ENCODE data around the gene DNAJB5. TPM values are rescaled to one million over a fixed set of nuclear protein-coding genes. Genes with fewer than 3 reads are reported as not detected.

Gene DNAJB5
- total RNA-seq, 1 experiment from 2014 or later: 3.4 TPM

GRCh38 chr9:34985311-34985899, 4.1 kb upstream of the DNAJB5 start:
- Mint-ChIP-seq H3K36me3 (ENCODE audit: insufficient read depth, unreplicated experiment) (peaks cover 9% of the 10 kb centered on the region), H3K9me3 (ENCODE audit: unreplicated experiment) (no peaks in the 10 kb centered on the region), H3K4me1 (ENCODE audit: low read depth, unreplicated experiment) (peaks cover 6% of the 10 kb centered on the region), H3K27ac (ENCODE audit: unreplicated experiment) (no peak overlapping the region), H3K27me3 (ENCODE audit: insufficient read depth, unreplicated experiment) (peaks cover 12% of the 10 kb centered on the region), H3K4me3 (ENCODE audit: unreplicated experiment) (no peak overlapping the region)
- Histone ChIP-seq H3K9me3 (no peaks in the 10 kb centered on the region), H3K4me1 (peaks cover 2% of the 10 kb centered on the region; the same call in 1 of the 2 replicates), H3K27me3 (replicated peaks; ENCODE audit: control insufficient read depth, insufficient read depth, low read length) (no peaks in the 10 kb centered on the region; the same call in 1 of the 2 replicates), H3K4me3 (ENCODE audit: low read depth, low read length) (no peak overlapping the region), H3K36me3 (ENCODE audit: control insufficient read depth, insufficient read depth, low read length) (no peaks in the 10 kb centered on the region)
- ChIA-PET POLR2A (no interaction called here), CTCF (interaction anchor here (0.6 to 2.9 kb wide), 7 partner anchors 9 to 273 kb away, joined by 3 to 91 read pairs (median 4); no protein-coding TSS in a partner anchor)
- intact Hi-C loops (cut with micrococcal nuclease; ENCODE audit: unreplicated experiment): loop anchor here (1.0 to 5.0 kb wide), 3 partner anchors 42 to 228 kb away; no protein-coding TSS in a partner anchor
- DNase-seq: peak; percentile 75
- peak; percentile 76 to 83 for TF ChIP-seq CTCF (IDR thresholded peaks at IDR 0.05; ENCODE audit: insufficient read depth in 1 of 2, low read depth in 1 of 2, low read length in 1 of 2, severe bottlenecking in 1 of 2, unreplicated experiment in 1 of 2)
- BruUV-seq (replicated peaks): no TSS peak

- Histone ChIP-seq H3K27me3 (replicated peaks; ENCODE audit: control insufficient read depth, insufficient read depth, low read length) (no peaks in the 10 kb centered on the region; the same call in 1 of the 2 replicates), H3K4me1 (peaks cover 5% of the 10 kb centered on the region; the same call in 1 of the 2 replicates), H3K9me3 (no peaks in the 10 kb centered on the region), H3K4me3 (ENCODE audit: low read depth, low read length) (no peak overlapping the region), H3K36me3 (ENCODE audit: control insufficient read depth, insufficient read depth, low read length) (no peaks in the 10 kb centered on the region)
- intact Hi-C loops (cut with micrococcal nuclease; ENCODE audit: unreplicated experiment): loop anchor here (5.0 kb wide), 2 partner anchors 41 to 229 kb away; no protein-coding TSS in a partner anchor
- Mint-ChIP-seq H3K27me3 (ENCODE audit: insufficient read depth, unreplicated experiment) (peaks cover 12% of the 10 kb centered on the region), H3K36me3 (ENCODE audit: insufficient read depth, unreplicated experiment) (peaks cover 9% of the 10 kb centered on the region), H3K4me1 (ENCODE audit: low read depth, unreplicated experiment) (peaks cover 6% of the 10 kb centered on the region), H3K4me3 (ENCODE audit: unreplicated experiment) (no peak overlapping the region), H3K27ac (ENCODE audit: unreplicated experiment) (no peak overlapping the region), H3K9me3 (ENCODE audit: unreplicated experiment) (no peaks in the 10 kb centered on the region)
- ChIA-PET POLR2A (no interaction called here), CTCF (interaction anchor here (0.6 kb wide), 1 partner anchor 87 kb away, joined by 3 read pairs; no protein-coding TSS in a partner anchor)
- TF ChIP-seq CTCF (IDR thresholded peaks at IDR 0.05; ENCODE audit: insufficient read depth in 1 of 2, low read depth in 1 of 2, low read length in 1 of 2, severe bottlenecking in 1 of 2, unreplicated experiment in 1 of 2): no peak
- no TSS peak for BruUV-seq (replicated peaks)
- DNase-seq: no peak
Observed at GRCh38 chr9:34986540-34987047, 3.0 kb upstream of the DNAJB5 start.

GRCh38 chr9:34987160-34987901, 2.2 kb upstream of the DNAJB5 start:
- POLR2A ChIA-PET: no interaction called here
- CTCF ChIA-PET: interaction anchor here (0.6 kb wide), 1 partner anchor 88 kb away, joined by 3 read pairs; no protein-coding TSS in a partner anchor
- DNase-seq: no peak
- H3K4me1 ChIP-seq: peaks cover 5% of the 10 kb centered on the region; the same call in 1 of the 2 replicates
- intact Hi-C loops (cut with micrococcal nuclease; ENCODE audit: unreplicated experiment): loop anchor here (5.0 kb wide), 2 partner anchors 40 to 230 kb away; no protein-coding TSS in a partner anchor
- no peaks in the 10 kb centered on the region for H3K9me3 ChIP-seq
- H3K4me3 ChIP-seq (ENCODE audit: low read depth, low read length): no peak overlapping the region
- H3K4me3 Mint-ChIP-seq (ENCODE audit: unreplicated experiment): no peak overlapping the region
- peaks cover 6% of the 10 kb centered on the region for H3K4me1 Mint-ChIP-seq (ENCODE audit: low read depth, unreplicated experiment)
- H3K27me3 ChIP-seq (replicated peaks; ENCODE audit: control insufficient read depth, insufficient read depth, low read length): no peaks in the 10 kb centered on the region; the same call in 1 of the 2 replicates
- no peak for TF ChIP-seq CTCF (IDR thresholded peaks at IDR 0.05; ENCODE audit: insufficient read depth in 1 of 2, low read depth in 1 of 2, low read length in 1 of 2, severe bottlenecking in 1 of 2, unreplicated experiment in 1 of 2)
- H3K27ac Mint-ChIP-seq (ENCODE audit: unreplicated experiment): no peak overlapping the region
- BruUV-seq (replicated peaks): no TSS peak
- H3K36me3 ChIP-seq (ENCODE audit: control insufficient read depth, insufficient read depth, low read length): no peaks in the 10 kb centered on the region
- H3K36me3 Mint-ChIP-seq (ENCODE audit: insufficient read depth, unreplicated experiment): peaks cover 9% of the 10 kb centered on the region
- no peaks in the 10 kb centered on the region for H3K9me3 Mint-ChIP-seq (ENCODE audit: unreplicated experiment)
- peaks cover 11% of the 10 kb centered on the region for H3K27me3 Mint-ChIP-seq (ENCODE audit: insufficient read depth, unreplicated experiment)
